GM12874 (cell line): Measurements from ENCODE around the gene LGALS12.

Experiments used
- CTCF ChIP-seq: IDR thresholded peaks from 2 replicates; pipeline ENCODE4 v1.5.1; 2011; ENCODE audit warnings: low read depth, mild to moderate bottlenecking, control low read depth, low read length, moderate library complexity; ENCODE audit not compliant: insufficient read depth

LGALS12 gene

GRCh38 chr11:63558459-63559157 lies 52.7 kb downstream of the LGALS12 start:
- no peak for TF ChIP-seq CTCF

GRCh38 chr11:63560506-63561180 lies 54.8 kb downstream of the LGALS12 start:
- TF ChIP-seq CTCF: no peak

- no peak for TF ChIP-seq CTCF
Measured at GRCh38 chr11:63563201-63564055, 57.5 kb downstream of the LGALS12 start, which contains the start of gene PLAAT2. Gene PLAAT2 (minus strand): TSS chr11:63563379. CDS start chr11:63563324, 55 bp downstream.

GRCh38 chr11:63564056-63564774 lies 58.3 kb downstream of the LGALS12 start:
- TF ChIP-seq CTCF: no peak

- TF ChIP-seq CTCF: no peak
Measured at GRCh38 chr11:63564784-63565350, 59.0 kb downstream of the LGALS12 start.
